Fibroblast of skin of right quadriceps (primary cell): Measurements from ENCODE around the gene PLEKHF1.
"Not testable (repeated sequence)": the region's sequence is repeated elsewhere in the genome, so short reads cannot be mapped to it uniquely, and the experiment has no call there.

Experiments used
- DNase-seq: peaks from one replicate; pipeline ENCODE4 v3.0.0-alpha.2; 2013

The PLEKHF1 gene

GRCh38 chr19:29704562-29705558 is 39.6 kb downstream of the PLEKHF1 start:
- DNase-seq = no peak

- DNase-seq = no peak
Measured at GRCh38 chr19:29705706-29706105, 40.4 kb downstream of the PLEKHF1 start.

- no peak for DNase-seq
Measured at GRCh38 chr19:29706635-29707034, 41.4 kb downstream of the PLEKHF1 start.

- DNase-seq = no peak
Measured at GRCh38 chr19:29708554-29709439, 43.5 kb downstream of the PLEKHF1 start.

- not testable (repeated sequence) for DNase-seq
Measured at GRCh38 chr19:29709440-29709798, 44.2 kb downstream of the PLEKHF1 start.

GRCh38 chr19:29711584-29712132 is 46.4 kb downstream of the PLEKHF1 start:
- DNase-seq = no peak

GRCh38 chr19:29712744-29713516 is 47.7 kb downstream of the PLEKHF1 start:
- DNase-seq = no peak

GRCh38 chr19:29714371-29714952 is 49.2 kb downstream of the PLEKHF1 start:
- DNase-seq = no peak

GRCh38 chr19:29714953-29715700 is 49.9 kb downstream of the PLEKHF1 start, which contains the start of gene C19orf12:
TSS of gene C19orf12 (minus strand) at chr19:29715261. CDS start at chr19:29708413, 6,848 bp downstream.
- DNase-seq = peak; percentile 55

- peak; percentile 11 for DNase-seq
Measured at GRCh38 chr19:29715701-29716581, 50.7 kb downstream of the PLEKHF1 start.

- DNase-seq = no peak
Measured at GRCh38 chr19:29717051-29717450, 51.8 kb downstream of the PLEKHF1 start.

- peak; percentile 10 for DNase-seq
Measured at GRCh38 chr19:29724102-29724641, 58.9 kb downstream of the PLEKHF1 start.

- DNase-seq = no peak
Measured at GRCh38 chr19:29724746-29725145, 59.5 kb downstream of the PLEKHF1 start.
